SK-N-SH treated with all-trans-retinoic acid at 6 μM for 48 hours (cell line): ENCODE measurements around the gene DNAJC1.

ENCODE experiments used
- ARNTL ChIP-seq: fragments of 450-650 bp; formaldehyde crosslinking; IDR thresholded peaks from 2 replicates; pipeline ENCODE4 v1.5.0; 2020; ENCODE audit warnings: low read depth, mild to moderate bottlenecking, moderate library complexity, borderline replicate concordance
- PPARA ChIP-seq: fragments of 250-450 bp; sonication (Bioruptor Pico); IDR thresholded peaks from 2 replicates; pipeline ENCODE4 v1.5.0; 2020; ENCODE audit warnings: mild to moderate bottlenecking, borderline replicate concordance
- RARB ChIP-seq: fragments of 250-450 bp; sonication (Bioruptor Pico); IDR thresholded peaks from 2 replicates; pipeline ENCODE4 v1.8.0; 2021; ENCODE audit warnings: mild to moderate bottlenecking, moderate library complexity
- TCF4 ChIP-seq: fragments of 250-450 bp; sonication (Bioruptor Pico); IDR thresholded peaks from 2 replicates; pipeline ENCODE4 v1.8.0; 2021; ENCODE audit warnings: mild to moderate bottlenecking, moderate library complexity, borderline replicate concordance
- ZC3H10 ChIP-seq: fragments of 250-450 bp; sonication (Bioruptor Pico); IDR thresholded peaks from 2 replicates; pipeline ENCODE4 v1.5.1; 2021; ENCODE audit warnings: mild to moderate bottlenecking, moderate library complexity
- ZFP30 ChIP-seq: fragments of 450-650 bp; formaldehyde crosslinking; IDR thresholded peaks from 2 replicates; pipeline ENCODE4 v1.5.0; 2022; ENCODE audit warnings: mild to moderate bottlenecking, moderate library complexity
- TF ChIP-seq, protein P1 (sequence below): fragments of 250-450 bp; sonication (Bioruptor Pico); IDR thresholded peaks from 2 replicates; pipeline ENCODE4 v1.8.0; 2020; ENCODE audit warnings: mild to moderate bottlenecking, moderate library complexity, borderline replicate concordance

DNA sequence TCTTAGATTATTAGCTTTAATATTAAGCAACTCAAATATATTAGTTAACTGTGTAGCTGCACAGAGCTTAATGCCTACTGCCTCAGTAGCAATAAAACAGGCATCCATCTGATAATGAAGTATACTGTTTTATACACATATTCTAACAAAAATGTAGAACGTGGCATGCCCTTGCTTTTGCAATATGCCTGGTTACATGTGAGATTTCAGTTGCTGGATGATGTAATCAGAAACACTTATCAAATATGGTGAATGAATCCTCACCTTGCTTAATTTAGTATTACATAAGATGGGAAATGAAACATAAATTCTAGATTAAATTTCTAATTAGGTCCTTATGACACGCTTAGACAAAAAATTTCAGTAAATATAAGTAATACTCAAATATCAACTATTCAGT, 8.0 kb downstream of the DNAJC1 start:
- TF ChIP-seq RARB (CRISPR knock-in tag) = no peak
- no peak for TF ChIP-seq ZC3H10 (CRISPR knock-in tag)
- TF ChIP-seq PPARA (CRISPR knock-in tag) = no peak
- no peak for TF ChIP-seq TCF4 (CRISPR knock-in tag)
- TF ChIP-seq, protein P1, sequence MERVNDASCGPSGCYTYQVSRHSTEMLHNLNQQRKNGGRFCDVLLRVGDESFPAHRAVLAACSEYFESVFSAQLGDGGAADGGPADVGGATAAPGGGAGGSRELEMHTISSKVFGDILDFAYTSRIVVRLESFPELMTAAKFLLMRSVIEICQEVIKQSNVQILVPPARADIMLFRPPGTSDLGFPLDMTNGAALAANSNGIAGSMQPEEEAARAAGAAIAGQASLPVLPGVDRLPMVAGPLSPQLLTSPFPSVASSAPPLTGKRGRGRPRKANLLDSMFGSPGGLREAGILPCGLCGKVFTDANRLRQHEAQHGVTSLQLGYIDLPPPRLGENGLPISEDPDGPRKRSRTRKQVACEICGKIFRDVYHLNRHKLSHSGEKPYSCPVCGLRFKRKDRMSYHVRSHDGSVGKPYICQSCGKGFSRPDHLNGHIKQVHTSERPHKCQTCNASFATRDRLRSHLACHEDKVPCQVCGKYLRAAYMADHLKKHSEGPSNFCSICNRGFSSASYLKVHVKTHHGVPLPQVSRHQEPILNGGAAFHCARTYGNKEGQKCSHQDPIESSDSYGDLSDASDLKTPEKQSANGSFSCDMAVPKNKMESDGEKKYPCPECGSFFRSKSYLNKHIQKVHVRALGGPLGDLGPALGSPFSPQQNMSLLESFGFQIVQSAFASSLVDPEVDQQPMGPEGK (CRISPR knock-in tag) = no peak
- no peak for TF ChIP-seq ZFP30 (CRISPR knock-in tag)
- no peak for TF ChIP-seq ARNTL (CRISPR knock-in tag)
